GM12878 (cell line): ENCODE data around the gene QRFP. TPM values are rescaled to one million over a fixed set of nuclear protein-coding genes. Genes with fewer than 3 reads are reported as not detected.

Experiments used
- ATAC-seq: fragments of 200-7000 bp; cut with Tn5 transposase; 3 replicates; pipeline ENCODE4 v1.9.1; 2020; ENCODE audit warnings: mild to moderate bottlenecking, moderate library complexity
- BruUV-seq: library from RNA; stranded (reverse); fragments of 400-500 nt; replicated peaks from 2 replicates; lab custom pipeline; 2021; lab: Mats Ljungman, UMichigan
- CTCF ChIA-PET: fragments of 300-600 bp; sonication (Branson Sonifier 250); formaldehyde crosslinking; extraction: SDS; loops from one replicate; lab custom pipeline; 2021; ENCODE audit warnings: inconsistent platforms; lab: Yijun Ruan, JAX
- POLR2A ChIA-PET: fragments of 350-600 bp; formaldehyde crosslinking; extraction: SDS; loops from one replicate; lab custom pipeline; 2021; ENCODE audit warnings: inconsistent platforms; lab: Charles Lee
- RAD21 ChIA-PET: fragments of 300-600 bp; sonication (Branson Sonifier 250); formaldehyde crosslinking; loops from one replicate; lab custom pipeline; 2023; ENCODE audit warnings: antibody characterized with exemption; ENCODE audit not compliant: unreplicated experiment; lab: Charles Lee
- SMC1A ChIA-PET: fragments of 300-600 bp; sonication (Branson Sonifier 250); formaldehyde crosslinking; loops from one replicate; lab custom pipeline; 2023; ENCODE audit not compliant: unreplicated experiment, uncharacterized antibody; lab: Charles Lee
- DNase-seq: peaks from one replicate; pipeline ENCODE4 v3.0.0-alpha.2; 2011; ENCODE audit warnings: low read depth, low spot score
- FAIRE-seq: peaks from 3 replicates; lab custom pipeline; 2011; peaks lifted over from hg19 to GRCh38; lab: Jason Lieb, UNC
- H2AFZ ChIP-seq: 2 replicates; pipeline ENCODE4 v1.6.0; 2011; ENCODE audit warnings: low read depth, low read length, control low read depth; ENCODE audit not compliant: control insufficient read depth
- H3K27ac ChIP-seq: 2 replicates; pipeline ENCODE4 v1.5.1; 2011; ENCODE audit warnings: control low read depth; ENCODE audit not compliant: control insufficient read depth, insufficient read depth
- H3K27me3 ChIP-seq, 2 experiments: replicated peaks in 1 of 2; 2 replicates each; pipeline versions ENCODE4 v1.6.0 to v1.6.1; 2011; ENCODE audit warnings: low read length in 1 of 2; ENCODE audit not compliant: control insufficient read depth in 2 of 2, insufficient read depth in 2 of 2
- H3K36me3 ChIP-seq, 2 experiments: 2 replicates each; pipeline ENCODE4 v1.5.1; 2011; ENCODE audit warnings: low read length in 1 of 2; ENCODE audit not compliant: control insufficient read depth in 2 of 2, insufficient read depth in 2 of 2
- H3K4me1 ChIP-seq: 2 replicates; pipeline ENCODE4 v1.6.1; 2011; ENCODE audit warnings: mild to moderate bottlenecking, low read length, moderate library complexity, mixed read lengths; ENCODE audit not compliant: control insufficient read depth, insufficient read depth
- H3K4me2 ChIP-seq: 2 replicates; pipeline ENCODE4 v1.6.0; 2011; ENCODE audit warnings: control low read depth; ENCODE audit not compliant: control insufficient read depth, insufficient read depth
- H3K4me3 ChIP-seq: fragments of 200-600 bp; sonication (generic); 2 replicates; pipeline ENCODE4 v1.5.1; 2016
- H3K79me2 ChIP-seq: 2 replicates; pipeline ENCODE4 v1.6.0; 2011; ENCODE audit warnings: low read length; ENCODE audit not compliant: control insufficient read depth, insufficient read depth
- H3K9ac ChIP-seq: 2 replicates; pipeline ENCODE4 v1.8.0; 2011; ENCODE audit warnings: low read length, control low read depth, mixed read lengths; ENCODE audit not compliant: control insufficient read depth, insufficient read depth
- H3K9me3 ChIP-seq: replicated peaks from 3 replicates; pipeline ENCODE4 v1.5.1; 2011; ENCODE audit warnings: mild to moderate bottlenecking, low read length; ENCODE audit not compliant: control insufficient read depth, insufficient read depth
- H4K20me1 ChIP-seq: 2 replicates; pipeline ENCODE4 v1.6.0; 2011; ENCODE audit not compliant: control insufficient read depth, insufficient read depth
- BCL11A ChIP-seq: IDR thresholded peaks from 2 replicates; pipeline ENCODE4 v1.6.1; 2011; ENCODE audit warnings: low read depth, low read length
- IRF4 ChIP-seq: IDR thresholded peaks from 2 replicates; pipeline ENCODE4 v1.6.1; 2011; ENCODE audit warnings: low read depth, low read length
- MYC ChIP-seq: IDR thresholded peaks from 2 replicates; pipeline ENCODE4 v1.6.1; 2011; ENCODE audit warnings: mild to moderate bottlenecking, low read length, moderate library complexity, inconsistent platforms; ENCODE audit not compliant: insufficient read depth, insufficient replicate concordance, insufficient read length, severe bottlenecking
- NKRF ChIP-seq: fragments of 450-650 bp; conservative IDR thresholded peaks from 2 replicates; pipeline ENCODE4 v1.6.1; 2017; ENCODE audit warnings: mild to moderate bottlenecking, moderate library complexity
- NR2C1 ChIP-seq: fragments of 450-650 bp; IDR thresholded peaks from 2 replicates; pipeline ENCODE4 v1.6.1; 2017; ENCODE audit warnings: antibody characterized with exemption, mild to moderate bottlenecking, moderate library complexity
- POU2F2 ChIP-seq: IDR thresholded peaks from 3 replicates; pipeline ENCODE4 v1.6.1; 2011; ENCODE audit warnings: low read depth, mild to moderate bottlenecking, low read length, borderline replicate concordance
- SMAD5 ChIP-seq: IDR thresholded peaks from 2 replicates; pipeline ENCODE4 v1.6.1; 2016; ENCODE audit warnings: antibody characterized with exemption, low read depth
- SPI1 ChIP-seq: IDR thresholded peaks from 2 replicates; pipeline ENCODE4 v1.6.1; 2011; ENCODE audit warnings: low read depth, mild to moderate bottlenecking, low read length, moderate library complexity, borderline replicate concordance; ENCODE audit not compliant: insufficient read depth
- TCF12 ChIP-seq: IDR thresholded peaks from 2 replicates; pipeline ENCODE4 v1.6.1; 2011; ENCODE audit warnings: low read depth, mild to moderate bottlenecking, low read length
- WGBS: methylation state at CpG from one replicate; pipeline ENCODE4 v1.1.6; 2016; ENCODE audit warnings: low lambda C conversion rate; ENCODE audit not compliant: insufficient replicate concordance, insufficient coverage; ENCODE audit errors: missing lambda C conversion rate; 5-methylcytosine and 5-hydroxymethylcytosine counted together
- in situ Hi-C: fragments of 300-500 bp; cut with MboI; formaldehyde crosslinking; loops from 9 replicates; pipeline ENCODE4 v1.14.3; 2018; ENCODE audit warnings: mixed read lengths
- intact Hi-C: fragments of 100-400 bp; cut with micrococcal nuclease; formaldehyde crosslinking; loops from one replicate; pipeline ENCODE4 v1.14.2; 2022; ENCODE audit not compliant: unreplicated experiment
- polyA plus RNA-seq, 11 experiments: library from polyadenylated mRNA; depleted of rRNA in 4 of 11; unstranded in 6 of 11; stranded (reverse) in 5 of 11; fragments of >200 nt; fragmentation: Nextera tagmentation in 4 of 11; fragmentation: Illumina TruSeq in 1 of 11; extraction: Ambion mirVana in 4 of 11; extraction: Trizol in 1 of 11; gene quantifications; 1 replicate in 1 of 11; 2 replicates in 10 of 11; pipeline versions ENCODE4 v1.2.1 to v1.2.3, GENCODE V29; 2011 to 2016; ENCODE audit warnings: inconsistent platforms in 2 of 11, missing spikeins in 2 of 11, low read depth in 1 of 11
- total RNA-seq, 4 experiments: library from RNA; depleted of rRNA in 3 of 4; stranded (reverse); fragments of >200 nt in 3 of 4; fragmentation: Illumina TruSeq in 1 of 4; extraction: Trizol in 1 of 4; gene quantifications; 2 replicates each; pipeline versions ENCODE4 v1.2.1 to v1.2.3, GENCODE V29; 2013 to 2021
- TF ChIP-seq, protein P1 (sequence below): fragments of 450-650 bp; IDR thresholded peaks from 2 replicates; pipeline ENCODE4 v1.6.1; 2018; ENCODE audit warnings: borderline replicate concordance, mild to moderate bottlenecking; ENCODE audit not compliant: partially characterized antibody

The QRFP gene
- total and polyA plus RNA-seq, 10 of the 15 experiments (the other 5 are each of a cell fraction or from before 2014, with no cell fraction given) = not detected

DNA sequence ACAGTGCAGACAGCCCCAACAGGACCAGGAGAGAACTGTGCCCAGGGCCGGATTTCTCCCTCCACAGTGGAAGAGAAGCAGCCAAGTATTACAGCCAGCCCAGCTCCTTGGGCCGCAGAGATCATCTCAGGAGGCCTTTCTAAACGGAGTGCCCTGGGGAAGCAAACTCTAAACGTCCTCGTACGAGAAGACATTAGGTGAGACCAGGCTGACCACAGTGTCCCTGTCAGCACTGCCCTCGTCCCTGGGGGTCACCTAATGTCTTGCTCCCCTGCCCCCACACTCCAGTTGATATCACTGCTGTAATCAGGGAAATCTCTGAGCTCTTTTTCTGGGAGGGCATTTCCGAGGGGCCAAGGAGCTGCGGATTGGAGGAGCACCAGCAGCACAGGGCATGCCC is 6.5 kb downstream of the QRFP start:
- RAD21 ChIA-PET = interaction anchor here (0.5 kb wide), 1 partner anchor 20 kb away, joined by 3 read pairs; no protein-coding TSS in a partner anchor
- SMC1A ChIA-PET = interaction anchor here (1.0 kb wide), 1 partner anchor 9 kb away, joined by 3 read pairs; no protein-coding TSS in a partner anchor
- no peaks in the 10 kb centered on the region for H3K27me3 ChIP-seq
- CTCF ChIA-PET = interaction anchor here (0.9 to 2.0 kb wide), 3 partner anchors 10 to 183 kb away, joined by 4 to 6 read pairs (median 4); no protein-coding TSS in a partner anchor
- WGBS = 82% methylated on average over 9 of the region's 9 CpGs
- TF ChIP-seq BCL11A = no peak
- no peak for TF ChIP-seq TCF12
- TF ChIP-seq NR2C1 = no peak
- TF ChIP-seq IRF4 = no peak
- TF ChIP-seq MYC = no peak
- TF ChIP-seq SPI1 = no peak
- TF ChIP-seq SMAD5 = no peak
- TF ChIP-seq NKRF = no peak
- TF ChIP-seq POU2F2 = no peak
- TF ChIP-seq, protein P1, sequence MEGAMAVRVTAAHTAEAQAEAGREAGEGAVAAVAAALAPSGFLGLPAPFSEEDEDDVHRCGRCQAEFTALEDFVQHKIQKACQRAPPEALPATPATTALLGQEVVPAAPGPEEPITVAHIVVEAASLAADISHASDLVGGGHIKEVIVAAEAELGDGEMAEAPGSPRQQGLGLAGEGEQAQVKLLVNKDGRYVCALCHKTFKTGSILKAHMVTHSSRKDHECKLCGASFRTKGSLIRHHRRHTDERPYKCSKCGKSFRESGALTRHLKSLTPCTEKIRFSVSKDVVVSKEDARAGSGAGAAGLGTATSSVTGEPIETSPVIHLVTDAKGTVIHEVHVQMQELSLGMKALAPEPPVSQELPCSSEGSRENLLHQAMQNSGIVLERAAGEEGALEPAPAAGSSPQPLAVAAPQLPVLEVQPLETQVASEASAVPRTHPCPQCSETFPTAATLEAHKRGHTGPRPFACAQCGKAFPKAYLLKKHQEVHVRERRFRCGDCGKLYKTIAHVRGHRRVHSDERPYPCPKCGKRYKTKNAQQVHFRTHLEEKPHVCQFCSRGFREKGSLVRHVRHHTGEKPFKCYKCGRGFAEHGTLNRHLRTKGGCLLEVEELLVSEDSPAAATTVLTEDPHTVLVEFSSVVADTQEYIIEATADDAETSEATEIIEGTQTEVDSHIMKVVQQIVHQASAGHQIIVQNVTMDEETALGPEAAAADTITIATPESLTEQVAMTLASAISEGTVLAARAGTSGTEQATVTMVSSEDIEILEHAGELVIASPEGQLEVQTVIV = no peak
- no peaks in the 10 kb centered on the region for H4K20me1 ChIP-seq
- H3K27ac ChIP-seq = no peak overlapping the region
- ATAC-seq (no peak), DNase-seq (no peak), FAIRE-seq (no peak)
- H3K4me3 ChIP-seq = no peak overlapping the region
- BruUV-seq = no TSS peak
- H2AFZ ChIP-seq = no peak overlapping the region
- no peaks in the 10 kb centered on the region for H3K4me1 ChIP-seq
- H3K36me3 ChIP-seq = peaks cover 6 to 15% of the 10 kb centered on the region in 2 experiments
- intact Hi-C loops (no loop called here), in situ Hi-C loops (no loop called here)
- no peak overlapping the region for H3K9ac ChIP-seq
- no peaks in the 10 kb centered on the region for H3K79me2 ChIP-seq
- POLR2A ChIA-PET = no interaction called here
- H3K9me3 ChIP-seq = no peaks in the 10 kb centered on the region
- no peak overlapping the region for H3K4me2 ChIP-seq
